Mesendoderm (in vitro differentiated cells): ENCODE results near the gene HSD17B7. TPM values are rescaled to one million over a fixed set of nuclear protein-coding genes. Genes with fewer than 3 reads are reported as not detected.
"Not testable (repeated sequence)": the region's sequence is repeated elsewhere in the genome, so short reads cannot be mapped to it uniquely, and the experiment has no call there.

Experiments used
- DNase-seq: peaks from one replicate; pipeline ENCODE4 v3.0.0; 2013
- H2AK5ac ChIP-seq: 2 replicates; pipeline ENCODE4 v1.6.1; 2013; ENCODE audit warnings: low read length, inconsistent platforms
- H2BK120ac ChIP-seq: 2 replicates; pipeline ENCODE4 v1.6.1; 2013; ENCODE audit warnings: low read depth, mild to moderate bottlenecking, low read length, moderate library complexity, mixed read lengths
- H2BK15ac ChIP-seq: replicated peaks from 2 replicates; pipeline ENCODE4 v1.6.1; 2013; ENCODE audit warnings: low read depth, mild to moderate bottlenecking, moderate library complexity
- H2BK5ac ChIP-seq: 2 replicates; pipeline ENCODE4 v1.6.1; 2013; ENCODE audit warnings: low read length, inconsistent platforms
- H3K18ac ChIP-seq: 2 replicates; pipeline ENCODE4 v1.6.1; 2013; ENCODE audit warnings: mild to moderate bottlenecking, low read length, mixed read lengths
- H3K23ac ChIP-seq: one replicate; pipeline ENCODE4 v1.6.1; 2013; ENCODE audit warnings: low read length
- H3K27ac ChIP-seq: 2 replicates; pipeline ENCODE4 v1.5.1; 2013; ENCODE audit warnings: low read depth, mild to moderate bottlenecking, inconsistent platforms, low read length, moderate library complexity
- H3K27me3 ChIP-seq: 2 replicates; pipeline ENCODE4 v1.6.1; 2013; ENCODE audit warnings: low read length, control low read depth, mild to moderate bottlenecking, inconsistent platforms; ENCODE audit not compliant: insufficient read depth, poor library complexity
- H3K36me3 ChIP-seq: 2 replicates; pipeline ENCODE4 v1.6.1; 2013; ENCODE audit warnings: low read length, inconsistent platforms; ENCODE audit not compliant: control insufficient read depth, insufficient read depth
- H3K4ac ChIP-seq: one replicate; pipeline ENCODE4 v1.6.1; 2013; ENCODE audit warnings: low read depth, mild to moderate bottlenecking, low read length, moderate library complexity
- H3K4me1 ChIP-seq: 2 replicates; pipeline ENCODE4 v1.6.1; 2013; ENCODE audit warnings: low read depth, low read length, inconsistent platforms; ENCODE audit not compliant: control insufficient read depth
- H3K4me2 ChIP-seq: 2 replicates; pipeline ENCODE4 v1.6.1; 2013; ENCODE audit warnings: low read length
- H3K4me3 ChIP-seq: 2 replicates; pipeline ENCODE4 v1.5.1; 2013; ENCODE audit warnings: mild to moderate bottlenecking, low read length
- H3K56ac ChIP-seq: one replicate; pipeline ENCODE4 v1.6.1; 2013; ENCODE audit warnings: low read length
- H3K79me1 ChIP-seq: 2 replicates; pipeline ENCODE4 v1.6.1; 2013; ENCODE audit warnings: low read length, inconsistent platforms
- H3K79me2 ChIP-seq: 2 replicates; pipeline ENCODE4 v1.6.1; 2013; ENCODE audit warnings: mild to moderate bottlenecking, low read length; ENCODE audit not compliant: control insufficient read depth, insufficient read depth
- H3K9ac ChIP-seq: 2 replicates; pipeline ENCODE4 v1.6.1; 2013; ENCODE audit warnings: low read length, inconsistent platforms
- H4K5ac ChIP-seq: one replicate; pipeline ENCODE4 v1.6.1; 2013; ENCODE audit warnings: low read length
- H4K8ac ChIP-seq: one replicate; pipeline ENCODE4 v1.6.1; 2013; ENCODE audit warnings: low read depth, mild to moderate bottlenecking, control low read depth, low read length, moderate library complexity
- WGBS: extraction: QIAGEN DNeasy Blood & Tissue Kit; methylation state at CpG from one replicate; pipeline ENCODE4 v1.1.7; 2013; ENCODE audit warnings: low lambda C conversion rate, missing lambda C conversion rate; ENCODE audit not compliant: insufficient coverage; ENCODE audit errors: extremely low coverage; 5-methylcytosine and 5-hydroxymethylcytosine counted together
- polyA plus RNA-seq, 2 experiments: library from polyadenylated mRNA; stranded (reverse); fragments of 200-250 nt; gene quantifications; one replicate each; pipeline ENCODE4 v1.2.3, GENCODE V29; 2013

The HSD17B7 gene, protein sequence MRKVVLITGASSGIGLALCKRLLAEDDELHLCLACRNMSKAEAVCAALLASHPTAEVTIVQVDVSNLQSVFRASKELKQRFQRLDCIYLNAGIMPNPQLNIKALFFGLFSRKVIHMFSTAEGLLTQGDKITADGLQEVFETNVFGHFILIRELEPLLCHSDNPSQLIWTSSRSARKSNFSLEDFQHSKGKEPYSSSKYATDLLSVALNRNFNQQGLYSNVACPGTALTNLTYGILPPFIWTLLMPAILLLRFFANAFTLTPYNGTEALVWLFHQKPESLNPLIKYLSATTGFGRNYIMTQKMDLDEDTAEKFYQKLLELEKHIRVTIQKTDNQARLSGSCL
- polyA plus RNA-seq (2013, experiment 1 of 2): 32.9 TPM
- polyA plus RNA-seq (2013, experiment 2 of 2): 34.9 TPM

DNA sequence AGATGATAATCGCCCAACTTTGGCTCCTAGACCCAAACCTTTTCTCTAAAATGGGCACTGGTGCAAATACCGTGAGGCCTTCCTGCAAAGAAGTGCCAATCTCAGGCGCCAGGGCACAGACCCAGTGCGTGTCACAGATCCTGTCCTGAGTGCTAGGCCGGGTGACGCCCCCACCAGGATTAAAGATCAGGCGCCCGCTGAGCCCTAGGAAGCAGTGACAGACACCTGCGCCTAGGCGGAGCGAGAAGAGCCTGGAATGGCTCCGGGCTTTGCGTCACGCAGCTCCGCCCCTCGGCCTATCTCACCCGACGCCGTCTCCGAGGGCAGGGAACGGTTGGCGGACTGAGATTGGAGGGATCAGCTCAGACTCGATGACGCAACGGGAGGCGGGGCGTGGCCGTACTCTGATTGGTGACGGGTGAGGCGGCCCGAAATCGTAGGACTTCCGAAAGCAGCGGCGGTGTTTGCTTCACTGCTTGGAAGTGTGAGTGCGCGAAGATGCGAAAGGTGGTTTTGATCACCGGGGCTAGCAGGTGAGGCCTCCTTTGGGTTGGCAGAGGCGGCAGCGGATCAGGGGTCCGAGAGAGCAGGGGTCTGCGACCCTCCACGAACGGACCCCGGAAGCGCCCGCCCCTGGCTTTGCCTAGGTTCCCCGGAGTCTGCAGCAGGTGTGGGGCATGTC lies at the start of gene HSD17B7:
Gene HSD17B7, plus strand, starts transcription at position 400 of the 682 bp plus-strand sequence. Its CDS starts 99 bp downstream, at position 499.
- not testable (repeated sequence) for H2BK120ac ChIP-seq, H4K5ac ChIP-seq, H2AK5ac ChIP-seq, H3K18ac ChIP-seq, H4K8ac ChIP-seq, H3K4ac ChIP-seq, H3K36me3 ChIP-seq, H3K27me3 ChIP-seq, H3K79me1 ChIP-seq, H3K4me3 ChIP-seq, H3K23ac ChIP-seq, H3K4me1 ChIP-seq, H3K4me2 ChIP-seq, H2BK15ac ChIP-seq, H3K79me2 ChIP-seq, H2BK5ac ChIP-seq
- peak; percentile 96 for DNase-seq
- Histone ChIP-seq H3K27ac (peak within 1 kb of the TSS; percentile 84), H3K56ac (peak within 1 kb of the TSS; percentile 73), H3K9ac (peak within 1 kb of the TSS; percentile 44)
- WGBS: no CpG with 5 or more reads among the region's 49 CpGs

DNA sequence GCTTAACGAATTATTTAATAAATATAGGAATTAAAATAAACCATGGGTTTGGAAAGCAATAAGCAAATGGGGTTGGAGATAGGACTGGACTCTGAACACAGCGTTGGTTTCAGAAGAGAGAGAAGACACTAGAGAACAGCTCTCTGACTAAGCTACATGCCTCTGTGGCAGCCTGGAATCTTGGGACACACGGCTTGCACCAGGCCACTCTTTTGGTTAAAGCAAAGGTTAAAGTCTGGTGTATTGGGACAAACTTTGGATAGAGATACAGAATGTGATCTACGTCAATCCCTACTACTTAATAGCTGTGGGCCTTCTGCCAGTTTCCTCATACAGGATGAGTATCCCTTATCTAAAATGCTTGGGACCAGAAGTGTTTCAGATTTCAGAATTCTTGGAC lies 49.7 kb upstream of the HSD17B7 start:
- no peak overlapping the region for H3K4ac ChIP-seq

DNA sequence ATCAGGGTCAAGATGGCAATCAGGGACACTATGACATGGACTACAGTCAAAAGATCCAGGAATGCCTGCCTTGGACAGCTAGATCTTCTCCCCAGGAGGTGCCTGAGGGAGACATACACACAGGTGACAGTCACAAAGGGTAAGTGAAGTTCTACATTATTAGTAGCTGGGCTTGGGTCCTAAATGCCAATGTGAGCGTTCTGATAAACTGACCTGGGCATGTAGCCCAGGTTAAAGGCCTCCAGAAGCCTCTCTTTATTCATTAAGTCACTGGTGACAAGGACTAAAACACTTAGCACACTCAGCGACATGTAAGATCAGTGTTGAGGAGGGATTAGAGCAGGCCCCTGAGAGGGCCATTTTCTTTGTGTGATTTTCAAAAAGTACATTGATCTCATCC lies 48.9 kb upstream of the HSD17B7 start:
- Histone ChIP-seq H3K4me1 (no peaks in the 10 kb centered on the region), H3K79me2 (no peaks in the 10 kb centered on the region), H4K8ac (no peak overlapping the region), H3K23ac (no peak overlapping the region), H3K36me3 (no peaks in the 10 kb centered on the region), H2BK15ac (no peak overlapping the region), H3K27me3 (no peaks in the 10 kb centered on the region), H2AK5ac (no peak overlapping the region), H3K56ac (no peak overlapping the region), H2BK5ac (no peak overlapping the region), H3K79me1 (no peaks in the 10 kb centered on the region), H3K18ac (no peak overlapping the region), H2BK120ac (no peak overlapping the region), H4K5ac (no peak overlapping the region), H3K9ac (no peak overlapping the region), H3K4ac (no peak overlapping the region), H3K27ac (no peak overlapping the region), H3K4me2 (no peak overlapping the region), H3K4me3 (no peak overlapping the region)
- DNase-seq: no peak
- WGBS: no CpG with 5 or more reads among the region's 2 CpGs

More for the DNA sequence above, 49.7 kb upstream of the HSD17B7 start:
- Histone ChIP-seq H3K79me1 (no peaks in the 10 kb centered on the region), H4K5ac (no peak overlapping the region), H2BK15ac (no peak overlapping the region), H3K23ac (no peak overlapping the region), H3K4me3 (no peak overlapping the region), H2BK5ac (no peak overlapping the region), H3K4me1 (no peaks in the 10 kb centered on the region), H3K36me3 (no peaks in the 10 kb centered on the region), H4K8ac (no peak overlapping the region), H3K27ac (no peak overlapping the region), H3K56ac (no peak overlapping the region), H2BK120ac (no peak overlapping the region), H3K4me2 (no peak overlapping the region), H3K18ac (no peak overlapping the region), H2AK5ac (no peak overlapping the region), H3K79me2 (no peaks in the 10 kb centered on the region), H3K27me3 (no peaks in the 10 kb centered on the region), H3K9ac (no peak overlapping the region)
- WGBS: no CpG with 5 or more reads among the region's 4 CpGs
- no peak for DNase-seq

DNA sequence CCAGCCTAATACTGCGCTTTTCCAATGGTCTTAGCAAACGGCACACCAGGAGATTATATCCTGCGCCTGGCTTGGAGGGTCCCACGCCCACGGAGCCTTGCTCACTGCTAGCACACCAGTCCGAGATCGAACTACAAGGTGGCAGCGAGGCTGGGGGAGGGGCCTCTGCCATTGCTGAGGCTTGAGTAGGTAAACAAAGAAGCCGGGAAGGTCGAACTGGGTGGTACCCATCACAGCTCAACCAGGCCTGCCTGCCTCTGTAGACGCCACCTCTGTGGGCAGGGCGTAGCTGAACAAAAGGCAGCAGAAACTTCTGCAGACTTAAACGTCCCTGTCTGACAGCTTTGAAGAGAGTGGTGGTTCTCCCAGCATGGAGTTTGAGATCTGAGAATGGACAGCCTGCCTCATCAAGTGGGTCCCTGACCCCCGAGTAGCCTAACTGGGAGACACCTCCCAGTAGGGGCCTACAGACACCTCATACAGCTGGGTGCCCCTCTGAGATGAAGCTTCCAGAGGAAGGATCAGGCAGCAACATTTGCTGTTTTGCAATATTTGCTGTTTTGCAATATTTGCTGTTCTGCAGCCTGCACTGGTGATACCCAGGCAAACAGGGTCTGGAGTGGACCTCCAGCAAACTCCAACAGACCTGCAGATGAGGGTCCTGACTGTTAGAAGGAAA lies 44.1 kb upstream of the HSD17B7 start:
- not testable (repeated sequence) for H4K5ac ChIP-seq, H3K9ac ChIP-seq, H3K56ac ChIP-seq, H3K4ac ChIP-seq, H2BK120ac ChIP-seq, H3K4me1 ChIP-seq, H4K8ac ChIP-seq, H3K23ac ChIP-seq, H3K4me2 ChIP-seq, H2BK15ac ChIP-seq, H3K36me3 ChIP-seq, H3K18ac ChIP-seq, DNase-seq, H3K27ac ChIP-seq, H2AK5ac ChIP-seq, H3K79me2 ChIP-seq, H2BK5ac ChIP-seq, H3K4me3 ChIP-seq, H3K79me1 ChIP-seq, H3K27me3 ChIP-seq
- no CpG with 5 or more reads among the region's 14 CpGs for WGBS

DNA sequence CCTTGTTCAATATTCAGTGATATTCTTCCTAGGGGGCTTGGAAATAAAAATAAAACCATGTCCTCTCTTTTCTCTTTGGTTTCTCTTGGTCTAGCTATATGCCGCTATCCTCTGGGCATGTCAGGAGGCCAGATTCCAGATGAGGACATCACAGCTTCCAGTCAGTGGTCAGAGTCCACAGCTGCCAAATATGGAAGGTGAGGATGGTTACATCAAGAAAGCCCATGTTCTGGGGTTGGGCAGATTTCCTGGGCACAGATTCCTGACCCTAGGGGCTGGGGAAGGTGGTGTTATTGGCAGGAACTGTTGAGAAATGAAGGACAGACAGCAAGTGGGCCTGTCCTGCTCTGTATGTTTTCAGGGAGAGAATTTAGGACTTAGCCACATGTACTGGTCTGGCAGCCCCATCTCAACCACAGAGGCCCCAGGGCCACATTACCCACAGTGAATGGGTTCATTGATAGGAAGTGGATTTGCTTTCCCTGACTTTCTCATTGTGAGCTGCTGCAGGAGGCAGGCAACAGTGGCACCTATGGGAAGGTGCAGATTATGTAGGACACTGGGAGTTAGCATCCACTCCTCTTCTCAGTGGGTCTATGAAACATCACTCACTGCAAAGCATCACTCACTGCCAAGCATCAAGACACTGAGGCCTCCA lies 37.4 kb upstream of the HSD17B7 start:
- no CpG with 5 or more reads among the region's 1 CpG for WGBS
- Histone ChIP-seq H3K9ac (no peak overlapping the region), H3K27me3 (no peaks in the 10 kb centered on the region)

More for the DNA sequence above, 37.4 kb upstream of the HSD17B7 start:
- Histone ChIP-seq H3K36me3 (no peaks in the 10 kb centered on the region), H4K5ac (no peak overlapping the region), H3K4ac (no peak overlapping the region), H4K8ac (no peak overlapping the region), H3K23ac (no peak overlapping the region), H2BK5ac (no peak overlapping the region), H3K27ac (no peak overlapping the region), H3K79me1 (no peaks in the 10 kb centered on the region), H3K79me2 (no peaks in the 10 kb centered on the region), H3K56ac (no peak overlapping the region), H3K18ac (no peak overlapping the region), H2BK120ac (no peak overlapping the region), H3K4me2 (no peak overlapping the region), H2BK15ac (no peak overlapping the region), H3K4me1 (no peaks in the 10 kb centered on the region), H2AK5ac (no peak overlapping the region), H3K4me3 (no peak overlapping the region)
- peak; percentile 11 for DNase-seq
